Left cardiac atrium (tissue), 2 donors: ENCODE measurements around the gene MEF2A. TPM values are rescaled to one million over a fixed set of nuclear protein-coding genes. Genes with fewer than 3 reads are reported as not detected.

Experiments used
- total RNA-seq, 2 donors: library from RNA; stranded (reverse); fragmentation: NEBNext Ultra II Directional; extraction: Animal tissue kit (Norgen Biotek cat#: 25700); gene quantifications; one replicate each; pipeline ENCODE4 v1.2.1, GENCODE V29; 2021
- donor health status: DM: no; HTN: yes; CAD: no; lungs with severe emphysema.
- donor health status: DM: yes; HTN: yes; CAD: no.

MEF2A gene
- total RNA-seq, 2 donors from 2014 or later: 96.0 to 145 TPM

Other genes starting within 250 kb of the MEF2A start
- gene LYSMD4, start 167.5 kb downstream of the MEF2A start, total RNA-seq: 10 to 100 TPM in 1 of 2 donors, 1 to 10 TPM in 1; 7.8 to 11.5 TPM